ENCODE data around the gene ZDHHC14.
A peak's percentile ranks its signal among the peaks of the same experiment; 100 is the strongest.
"Not testable (repeated sequence)": the region's sequence is repeated elsewhere in the genome, so short reads cannot be mapped to it uniquely, and the experiment has no call there.

Gene ZDHHC14

DNA sequence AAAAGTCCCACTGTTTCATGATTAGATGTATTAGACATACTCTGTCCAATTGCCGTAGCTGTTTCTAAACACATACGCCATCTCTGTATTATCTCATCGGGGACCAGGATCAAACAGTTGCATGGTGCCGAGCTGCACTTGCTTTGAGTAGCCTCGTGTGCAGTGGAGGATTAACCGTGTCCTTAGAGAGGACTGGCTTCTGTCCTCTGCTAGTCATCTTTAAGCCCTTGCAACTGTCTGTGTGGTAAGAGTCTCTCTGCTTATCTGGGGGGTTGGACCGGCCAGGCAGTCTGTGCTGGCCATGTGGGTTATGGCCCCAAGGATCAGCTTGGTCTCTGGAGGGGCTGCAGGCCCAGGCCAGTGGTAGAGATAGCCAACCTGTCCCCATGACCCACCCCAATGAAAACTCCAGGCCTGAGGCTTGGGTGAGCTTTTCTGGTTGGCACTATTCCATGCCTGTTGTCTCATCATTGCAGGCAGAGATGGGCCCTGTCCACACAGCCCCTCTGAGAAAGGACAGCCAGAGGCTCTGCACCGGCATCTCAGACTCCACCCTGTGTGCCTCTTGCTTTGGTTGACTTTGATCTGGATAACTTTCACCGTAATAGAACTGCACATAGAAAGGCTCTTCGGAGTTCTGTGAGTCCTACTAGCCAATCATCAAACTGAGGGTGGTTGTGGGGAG lies 304.7 kb downstream of the ZDHHC14 start:
- no peak for DNase-seq
- TF ChIP-seq GATA1 (IDR thresholded peaks at IDR 0.05; ENCODE audit: low read depth, low read length) (no peak), POLR2A (IDR thresholded peaks at IDR 0.05; ENCODE audit: low read length) (no peak)

DNA sequence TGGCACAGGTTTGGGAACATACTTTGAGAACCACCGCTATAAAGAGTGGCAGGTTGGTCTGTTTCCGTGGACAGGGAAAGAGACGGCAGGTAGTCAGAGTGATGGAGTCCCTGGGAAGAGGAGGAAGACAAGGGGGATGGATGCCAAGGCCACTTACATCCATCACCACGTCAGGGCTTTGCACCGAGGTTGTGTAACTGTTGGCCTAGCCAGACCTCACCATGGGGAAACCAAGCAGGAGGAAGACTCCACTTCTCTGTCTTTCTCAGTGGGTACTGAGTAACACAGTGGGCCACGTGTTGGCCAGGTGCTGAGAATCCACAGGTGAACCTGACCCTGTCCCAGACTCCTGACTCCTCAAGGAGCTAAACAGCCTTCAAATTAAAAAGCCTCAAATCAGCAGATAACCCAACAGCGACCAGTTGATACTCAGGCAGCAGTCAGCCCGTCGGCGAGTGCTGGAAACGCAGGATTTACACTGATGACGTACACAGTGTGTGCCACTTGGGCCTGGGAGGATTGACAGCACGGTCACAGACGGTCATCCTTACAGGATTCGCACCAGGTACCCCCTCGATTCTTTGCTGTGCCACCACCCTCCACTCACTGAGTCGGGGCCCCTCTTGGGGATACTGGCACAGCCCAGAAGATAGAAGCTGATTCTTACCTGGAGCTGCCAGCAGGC lies 307.4 kb downstream of the ZDHHC14 start:
- DNase-seq: no peak
- no peak for TF ChIP-seq GATA1 (IDR thresholded peaks at IDR 0.05; ENCODE audit: low read depth, low read length)

DNA sequence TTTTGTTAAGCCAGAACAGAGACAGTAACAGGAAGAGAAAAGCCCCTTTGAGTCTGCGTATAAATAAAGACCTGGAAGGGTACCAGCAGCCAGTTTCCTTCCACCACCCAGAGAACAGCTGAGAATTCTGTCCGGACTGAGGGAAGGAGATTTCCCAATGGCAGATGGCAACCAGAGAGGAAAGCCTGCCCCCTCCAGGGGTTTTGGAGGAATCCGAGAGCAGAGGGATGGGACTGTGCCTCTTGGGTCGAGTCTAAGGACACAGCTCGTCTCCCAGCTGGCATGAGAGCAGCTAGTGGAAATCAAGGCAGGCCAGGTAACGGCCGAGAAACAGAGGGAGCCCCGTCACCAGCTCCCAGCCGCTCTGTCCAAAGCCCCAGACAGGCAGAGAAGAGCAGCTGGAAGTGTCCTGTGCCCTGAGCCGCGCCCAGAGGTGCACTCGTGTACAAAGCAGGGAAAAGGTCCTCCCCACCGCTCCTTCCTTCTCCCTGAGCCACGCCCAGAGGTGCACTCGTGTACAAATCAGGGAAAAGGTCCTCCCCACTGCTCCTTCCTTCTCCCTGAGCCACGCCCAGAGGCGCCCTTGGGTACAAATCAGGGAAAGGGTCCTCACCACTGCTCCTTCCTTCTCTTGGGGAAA lies 308.1 kb downstream of the ZDHHC14 start:
- TF ChIP-seq POLR2A (IDR thresholded peaks at IDR 0.05; ENCODE audit: low read length) (no peak), GATA1 (IDR thresholded peaks at IDR 0.05; ENCODE audit: low read depth, low read length) (no peak)
- DNase-seq: no peak

DNA sequence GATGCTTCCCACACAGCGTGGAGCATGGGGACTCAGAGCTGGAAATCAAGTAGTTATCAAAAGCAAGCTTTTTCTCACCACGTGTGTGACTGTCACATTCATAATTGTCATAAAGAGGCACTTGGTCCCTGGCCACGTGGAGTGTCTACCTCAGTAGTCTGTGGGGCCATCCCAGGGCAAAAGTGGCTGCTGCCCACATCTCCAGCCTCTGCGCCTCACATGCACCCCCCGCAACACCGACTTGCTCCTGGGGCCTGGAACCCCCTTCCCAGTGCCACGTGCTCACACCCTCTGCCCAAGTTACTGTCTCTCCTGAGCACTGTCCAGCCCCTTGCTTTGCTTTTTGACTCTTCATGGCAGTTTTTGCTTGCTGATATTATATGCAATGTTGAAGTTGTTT lies 308.9 kb downstream of the ZDHHC14 start:
- no peak for DNase-seq
- TF ChIP-seq POLR2A (IDR thresholded peaks at IDR 0.05; ENCODE audit: low read length) (no peak), GATA1 (IDR thresholded peaks at IDR 0.05; ENCODE audit: low read depth, low read length) (no peak)

DNA sequence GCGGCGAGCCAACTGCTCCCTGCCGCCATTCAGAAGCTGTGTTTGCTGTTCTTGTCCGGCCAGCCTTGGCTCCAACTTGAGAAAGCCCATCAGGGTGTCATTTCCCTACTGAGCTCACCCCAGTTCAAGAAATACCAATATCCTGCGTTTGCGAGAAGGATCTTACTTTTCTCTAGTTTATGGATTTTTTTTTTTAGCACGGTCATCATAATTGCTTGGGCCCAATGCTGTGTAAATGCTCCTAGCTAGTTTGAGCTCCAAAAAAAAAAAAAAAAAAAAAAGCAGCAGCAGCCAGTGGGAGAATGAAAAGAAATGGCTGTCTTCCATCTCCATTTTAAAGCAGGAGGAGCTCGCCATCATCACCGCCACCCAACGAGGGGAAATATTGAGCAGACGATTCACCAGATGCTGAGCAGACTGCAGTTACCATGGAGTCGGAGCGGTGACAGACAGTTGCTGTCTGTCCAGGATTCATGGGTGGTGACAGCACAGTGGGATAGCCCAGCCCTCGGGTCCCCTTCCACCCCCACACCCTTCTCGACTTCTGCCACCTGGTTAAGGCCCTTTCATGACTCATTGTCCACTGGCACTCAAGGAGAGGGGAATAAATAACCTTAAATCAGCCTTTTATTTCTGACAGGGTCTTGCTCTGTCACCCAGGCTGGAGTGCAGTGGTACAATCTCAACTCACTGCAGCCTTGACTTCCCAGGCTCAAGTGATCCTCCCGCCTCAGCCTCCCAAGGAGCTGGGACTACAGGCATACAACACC lies 309.6 kb downstream of the ZDHHC14 start:
- no peak for DNase-seq
- TF ChIP-seq GATA1 (IDR thresholded peaks at IDR 0.05; ENCODE audit: low read depth, low read length) (no peak), POLR2A (IDR thresholded peaks at IDR 0.05; ENCODE audit: low read length) (no peak)

DNA sequence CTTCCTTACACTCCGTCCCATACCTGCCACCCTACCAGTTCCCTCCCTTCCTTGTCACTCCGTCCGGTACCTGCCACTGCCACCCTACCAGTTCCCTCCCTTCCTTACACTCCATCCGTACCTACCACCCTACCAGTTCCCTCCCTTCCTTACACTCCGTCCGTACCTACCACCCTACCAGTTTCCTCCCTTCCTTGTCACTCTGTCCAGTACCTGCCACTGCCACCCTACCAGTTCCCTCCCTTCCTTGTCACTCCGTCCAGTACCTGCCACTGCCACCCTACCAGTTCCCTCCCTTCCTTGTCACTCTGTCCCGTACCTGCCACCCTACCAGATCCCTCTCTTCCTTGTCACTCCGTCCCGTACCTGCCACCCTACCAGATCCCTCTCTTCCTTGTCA lies 310.6 kb downstream of the ZDHHC14 start:
- not testable (repeated sequence) for DNase-seq

DNA sequence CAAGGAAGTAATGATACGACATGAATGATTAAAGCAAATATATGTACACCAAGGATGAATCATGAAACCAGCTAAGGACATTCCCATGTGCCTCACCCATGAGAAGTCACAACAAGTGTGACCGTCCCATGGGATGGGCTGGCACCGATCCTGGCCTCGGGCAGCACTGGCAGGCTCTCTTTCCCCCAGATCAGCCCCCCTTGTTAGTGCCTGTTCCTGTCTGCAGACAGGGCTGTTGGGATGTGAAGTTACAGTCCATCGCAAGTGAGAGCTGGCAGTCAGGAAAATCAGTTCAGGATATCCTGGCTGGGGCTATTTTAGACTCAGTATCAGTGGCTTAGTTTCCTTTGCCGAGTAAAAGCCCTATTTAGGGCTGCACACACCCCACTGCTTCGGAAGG lies 312.9 kb downstream of the ZDHHC14 start:
- TF ChIP-seq GATA1 (IDR thresholded peaks at IDR 0.05; ENCODE audit: low read depth, low read length) (no peak), POLR2A (IDR thresholded peaks at IDR 0.05; ENCODE audit: low read length) (no peak)
- no peak for DNase-seq

DNA sequence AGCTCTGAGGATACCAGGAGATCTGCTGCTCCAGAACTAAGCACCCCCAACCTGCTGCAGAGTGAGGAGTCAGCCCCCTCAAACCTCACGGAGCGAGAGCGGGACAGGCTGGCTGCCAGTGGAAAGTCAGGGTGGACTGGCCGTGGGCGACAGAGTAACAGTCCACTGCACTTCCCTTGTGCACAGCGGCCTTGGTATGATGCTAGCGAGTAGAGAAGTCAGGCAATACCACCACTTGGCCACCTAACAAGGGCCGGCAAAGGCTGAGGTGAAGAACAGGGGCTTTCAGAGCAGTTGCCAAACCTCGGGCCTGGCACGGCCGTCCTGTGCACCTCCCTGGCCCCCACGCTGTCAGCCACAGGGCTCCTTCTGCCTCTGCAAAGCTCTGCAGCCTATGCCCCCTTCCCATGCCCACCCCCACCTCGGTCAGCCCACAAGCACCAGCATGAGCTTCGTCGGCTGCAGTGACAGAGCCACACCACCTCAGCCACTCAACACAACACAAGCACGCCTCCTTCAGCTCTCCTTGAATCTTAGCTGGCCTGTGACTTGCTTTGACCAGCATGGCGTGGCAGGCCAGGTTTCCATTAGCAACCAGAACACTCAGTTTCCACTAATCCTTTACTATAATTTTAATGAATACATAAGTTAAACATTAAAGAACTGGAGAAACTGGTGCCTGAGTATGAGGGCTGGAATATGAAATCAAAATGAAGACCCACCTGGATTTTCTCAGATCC lies 314.5 kb downstream of the ZDHHC14 start:
- TF ChIP-seq GATA1 (IDR thresholded peaks at IDR 0.05; ENCODE audit: low read depth, low read length): no peak
- TF ChIP-seq POLR2A (IDR thresholded peaks at IDR 0.05; ENCODE audit: low read length): no peak
- DNase-seq: no peak

DNA sequence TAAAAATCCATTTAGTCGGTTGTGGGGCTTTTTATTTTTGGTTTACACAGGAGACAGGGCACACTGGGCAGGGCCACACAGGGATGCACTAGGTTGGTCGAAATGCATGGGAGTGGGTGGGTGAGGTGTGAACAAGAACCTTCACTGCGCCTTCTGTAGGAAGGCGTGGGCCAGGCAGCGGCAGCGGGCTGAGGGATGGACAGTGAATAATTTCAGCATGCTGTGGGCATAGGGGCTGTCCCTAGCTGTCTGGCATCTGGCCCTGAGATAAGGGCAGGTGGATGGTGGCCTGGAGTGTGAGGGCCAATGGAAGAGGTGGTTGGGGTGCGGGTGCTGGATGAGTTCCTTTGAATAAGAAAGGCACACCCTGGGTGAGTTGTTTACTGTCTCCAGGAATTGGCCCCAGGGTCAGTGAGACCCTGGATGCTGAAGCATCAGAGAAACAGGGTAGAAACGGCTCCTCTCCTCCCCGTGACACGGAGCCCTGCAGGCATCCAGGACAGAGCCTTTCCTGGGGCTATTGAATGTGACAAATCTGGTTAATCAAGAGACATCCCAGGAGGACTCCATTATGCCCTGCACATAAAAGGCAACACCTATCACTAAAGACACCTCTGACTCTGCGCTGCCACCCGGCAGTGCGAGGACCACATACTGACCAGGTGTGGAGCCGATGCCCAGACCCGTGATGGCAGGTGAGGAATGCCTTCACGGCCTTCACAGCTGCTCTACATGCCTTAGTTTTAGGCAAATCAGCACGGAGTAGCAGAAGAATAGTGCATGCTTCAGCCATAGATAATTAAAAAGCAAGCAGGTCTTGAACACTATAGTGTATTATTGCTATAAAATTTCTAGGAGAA lies 319.0 kb downstream of the ZDHHC14 start:
- TF ChIP-seq POLR2A (IDR thresholded peaks at IDR 0.05; ENCODE audit: low read length): no peak
- TF ChIP-seq GATA1 (IDR thresholded peaks at IDR 0.05; ENCODE audit: low read depth, low read length): no peak
- no peak for DNase-seq

DNA sequence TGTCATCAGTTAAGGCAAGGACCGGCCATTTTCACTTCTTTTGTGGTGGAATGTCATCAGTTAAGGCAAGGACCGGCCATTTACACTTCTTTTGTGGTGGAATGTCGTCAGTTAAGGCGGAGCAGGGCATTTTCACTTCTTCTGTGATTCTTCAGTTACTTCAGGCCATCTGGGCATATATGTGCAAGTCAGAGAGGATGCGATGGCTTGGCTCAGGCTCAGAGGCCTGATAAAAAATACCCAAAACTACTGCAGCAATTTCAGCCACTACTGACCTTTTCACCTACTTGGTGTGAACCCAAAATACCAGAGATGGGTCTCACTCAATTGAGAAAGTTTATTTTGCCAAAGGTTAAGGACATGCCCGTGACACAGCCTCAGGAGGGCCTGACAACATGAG lies 325.4 kb downstream of the ZDHHC14 start:
- not testable (repeated sequence) for DNase-seq

DNA sequence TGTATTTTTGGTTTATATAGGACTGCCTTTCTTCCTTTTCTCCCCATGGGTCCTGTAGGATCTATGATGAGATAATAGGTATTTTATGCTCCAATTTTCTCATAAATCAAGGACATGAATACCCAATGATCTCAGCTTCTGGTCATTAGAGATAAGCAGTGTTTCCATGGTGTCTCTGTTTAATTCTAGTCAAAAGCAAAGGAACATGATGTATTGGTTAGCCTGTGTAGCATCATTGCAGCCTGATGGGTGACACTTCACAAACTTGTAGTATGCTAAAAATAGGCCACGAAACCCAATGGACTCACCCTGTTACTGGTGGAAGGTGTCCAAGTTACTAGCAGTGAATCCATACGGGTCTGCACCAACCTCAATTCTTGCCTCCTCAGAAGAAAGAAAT lies 325.9 kb downstream of the ZDHHC14 start:
- DNase-seq: peak in 1 of 2 experiments; percentile 26
- TF ChIP-seq GATA1 (IDR thresholded peaks at IDR 0.05; ENCODE audit: low read depth, low read length) (no peak), POLR2A (IDR thresholded peaks at IDR 0.05; ENCODE audit: low read length) (no peak)

DNA sequence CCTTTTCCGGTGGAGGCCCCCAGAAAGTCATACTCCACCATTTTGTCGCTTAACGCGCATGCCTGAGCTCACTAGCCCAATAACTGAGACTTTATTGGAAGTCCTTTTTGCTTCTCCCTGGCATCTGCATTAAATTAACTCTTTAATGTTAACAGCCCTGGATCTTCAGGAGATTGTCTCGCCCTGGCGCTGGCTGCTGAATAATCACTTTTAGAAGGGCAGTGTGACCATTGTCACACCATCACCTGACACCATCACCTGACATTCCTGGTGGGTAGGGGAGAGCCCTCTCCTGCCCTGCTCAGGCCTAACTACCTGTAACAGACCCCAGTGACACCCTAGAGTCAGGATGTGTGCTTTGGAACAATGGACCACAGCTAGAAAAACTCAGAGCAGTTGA lies 326.6 kb downstream of the ZDHHC14 start:
- TF ChIP-seq GATA1 (IDR thresholded peaks at IDR 0.05; ENCODE audit: low read depth, low read length) (no peak), POLR2A (IDR thresholded peaks at IDR 0.05; ENCODE audit: low read length) (no peak)

DNA sequence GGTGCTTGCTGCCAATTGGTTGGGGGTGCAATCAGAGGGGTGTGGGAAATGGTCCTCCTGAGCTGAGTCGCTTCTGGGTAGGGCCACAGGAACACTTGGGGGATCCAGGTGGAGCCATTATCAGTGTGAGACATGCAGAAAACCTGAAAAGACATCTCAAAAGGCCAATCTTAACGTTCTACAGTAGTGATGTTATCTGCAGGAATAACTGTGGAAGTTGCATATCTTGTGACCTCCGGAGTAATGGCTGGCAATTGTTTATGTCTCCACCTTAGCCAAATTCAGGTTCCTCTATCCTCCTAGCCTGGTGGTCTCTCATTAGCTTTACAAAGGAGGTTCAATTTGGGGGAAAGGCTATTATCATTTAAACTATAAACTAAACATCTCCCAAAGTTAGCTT lies 327.2 kb downstream of the ZDHHC14 start:
- TF ChIP-seq POLR2A (IDR thresholded peaks at IDR 0.05; ENCODE audit: low read length): no peak
- no peak for TF ChIP-seq GATA1 (IDR thresholded peaks at IDR 0.05; ENCODE audit: low read depth, low read length)
- DNase-seq: no peak

More for the DNA sequence above, 326.6 kb downstream of the ZDHHC14 start:
- no peak for DNase-seq
